Activated CD4-positive, alpha-beta T cell treated with anti-CD3 and anti-CD28 coated beads, Interleukin-2, Interleukin-6, amounts not matched to agents 100 ng/mL and 50 ng/mL, durations not matched to agents 16 hours and 8 hours (primary cell): ENCODE data around the gene UBL5.
"Not testable (repeated sequence)": the region's sequence is repeated elsewhere in the genome, so short reads cannot be mapped to it uniquely, and the experiment has no call there.

ENCODE experiments used
- DNase-seq: peaks from one replicate; pipeline ENCODE4 v3.0.0-alpha.2; 2020

Gene UBL5

DNA sequence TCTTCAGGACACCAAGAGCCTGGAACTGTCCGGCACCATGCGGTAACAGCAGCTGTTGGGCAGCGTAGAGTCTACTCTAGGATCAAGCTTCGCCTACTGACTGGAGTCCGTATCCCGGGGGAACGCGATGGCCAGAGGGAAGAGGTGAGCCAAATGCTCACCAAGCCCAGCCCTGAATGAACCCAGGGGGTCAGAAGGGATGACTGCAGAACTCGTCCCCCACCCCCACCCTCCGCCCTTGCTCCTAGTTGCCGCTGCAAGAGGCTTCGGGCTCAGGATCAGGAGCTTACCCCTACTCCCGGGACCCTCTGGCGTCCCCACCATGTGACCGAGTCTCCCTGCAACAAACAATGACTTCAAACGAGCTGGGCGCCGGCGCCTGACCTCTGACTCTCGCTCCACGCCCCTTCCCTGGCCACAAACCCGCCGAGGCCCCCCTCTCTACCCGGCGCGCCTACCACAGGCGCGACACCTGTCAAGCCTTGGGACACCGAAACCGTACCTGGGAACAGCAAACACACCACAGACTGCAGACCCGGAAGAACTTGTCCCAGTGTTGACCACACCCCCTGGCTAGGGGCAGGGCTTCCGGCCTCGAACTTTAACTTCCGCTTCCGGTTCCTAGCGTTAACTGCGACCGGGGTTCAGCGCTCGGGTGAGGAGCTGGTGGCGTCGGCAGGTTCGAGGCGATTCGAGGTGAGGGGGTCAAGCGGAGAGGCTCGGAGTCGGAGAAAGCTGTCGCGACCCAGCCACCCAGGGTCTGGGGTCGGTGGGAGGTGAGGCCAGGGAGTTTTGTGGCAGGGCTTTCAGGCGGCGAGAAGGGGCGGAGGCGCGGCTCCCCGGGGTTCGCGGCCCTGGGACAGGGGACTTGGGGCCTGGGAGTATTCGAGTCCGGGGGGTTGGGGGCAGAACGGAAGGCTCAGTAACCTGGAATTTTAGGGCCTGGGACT, at the start of gene UBL5:
Gene UBL5 (plus strand): TSS at position 630 of the 950 bp plus-strand sequence. CDS start 420 bp downstream, outside the sequence.
- peak; percentile 95 for DNase-seq

DNA sequence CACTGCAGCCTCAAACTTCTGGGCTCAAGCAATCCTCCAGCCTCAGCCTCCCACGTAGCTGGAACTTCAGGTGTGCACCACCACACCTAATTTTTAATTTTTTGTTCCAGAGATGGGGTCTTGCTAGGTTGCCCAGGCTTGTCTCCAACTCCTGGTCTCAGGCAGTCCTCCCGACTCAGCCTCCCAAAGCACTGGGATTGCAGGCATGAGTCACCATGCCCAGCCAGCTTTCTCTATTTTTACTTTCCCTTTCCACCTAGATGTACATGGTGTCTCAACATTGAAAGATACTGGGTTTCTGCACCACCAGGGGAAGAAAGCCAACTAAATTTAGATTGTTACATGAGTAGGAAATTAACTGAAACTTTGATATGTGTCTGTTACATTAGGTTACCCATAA, 45.4 kb upstream of the UBL5 start:
- DNase-seq: no peak

DNA sequence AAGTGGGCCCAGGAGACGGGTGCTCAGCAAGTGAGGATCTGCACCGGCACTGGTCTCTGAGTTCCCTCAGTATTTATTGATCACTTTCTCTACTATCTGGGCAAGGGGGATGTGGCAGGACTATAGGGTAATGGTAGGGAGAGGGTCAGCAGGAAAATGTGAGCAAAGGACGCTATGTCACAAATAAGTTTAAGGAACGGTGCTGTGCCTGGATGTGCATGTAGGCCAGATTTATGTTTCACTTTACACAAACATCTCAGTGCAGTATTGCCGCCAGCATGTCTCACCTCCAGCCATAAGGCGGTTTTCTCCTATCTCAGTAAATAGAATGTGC, 43.6 kb upstream of the UBL5 start:
- DNase-seq: not testable (repeated sequence)

DNA sequence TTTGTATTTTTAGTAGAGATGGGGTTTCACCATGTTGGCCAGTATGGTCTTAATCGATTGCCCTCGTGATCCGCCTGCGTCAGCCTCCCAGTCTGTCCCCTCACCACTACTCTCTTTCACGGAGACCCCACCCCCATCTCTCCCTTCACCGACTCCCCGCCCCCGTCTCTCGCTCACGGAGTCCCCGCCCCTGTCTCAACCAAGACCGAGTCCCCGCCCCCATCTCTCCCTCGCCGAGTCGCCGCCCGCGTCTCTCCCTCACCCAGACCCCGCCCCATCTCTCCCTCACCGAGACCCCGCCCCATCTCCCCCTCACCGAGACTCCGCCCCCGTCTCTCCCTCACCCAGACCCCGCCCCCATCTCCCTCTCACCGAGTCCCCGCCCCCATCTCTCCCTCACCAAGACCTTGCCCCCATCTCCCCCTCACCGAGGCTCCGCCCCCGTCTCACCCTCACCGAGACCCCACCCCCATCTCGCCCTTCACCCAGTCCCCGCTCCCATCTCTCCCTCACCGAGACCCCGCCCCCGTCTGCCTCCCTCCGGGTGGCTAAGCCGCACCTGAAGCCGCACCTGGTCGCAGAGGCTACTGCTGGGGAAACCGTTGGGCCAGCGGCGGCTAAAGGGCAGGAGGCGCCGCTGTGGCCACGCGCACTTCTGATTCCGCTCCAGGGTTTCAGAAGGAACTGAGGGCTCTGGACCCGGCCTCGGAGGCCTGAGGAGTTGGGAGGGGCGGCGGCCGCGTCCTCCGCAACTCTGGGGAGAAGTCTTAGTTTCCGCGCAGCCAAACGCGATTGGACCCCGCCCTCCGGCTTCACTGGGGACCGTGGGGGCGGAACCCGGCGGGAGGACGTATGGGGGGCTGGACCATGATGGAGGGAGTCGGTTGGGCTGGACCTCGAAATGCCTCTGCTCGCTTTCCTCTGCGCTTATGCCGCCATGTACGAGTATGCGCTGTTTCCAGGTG, 42.1 kb upstream of the UBL5 start:
- peak; percentile 95 for DNase-seq

DNA sequence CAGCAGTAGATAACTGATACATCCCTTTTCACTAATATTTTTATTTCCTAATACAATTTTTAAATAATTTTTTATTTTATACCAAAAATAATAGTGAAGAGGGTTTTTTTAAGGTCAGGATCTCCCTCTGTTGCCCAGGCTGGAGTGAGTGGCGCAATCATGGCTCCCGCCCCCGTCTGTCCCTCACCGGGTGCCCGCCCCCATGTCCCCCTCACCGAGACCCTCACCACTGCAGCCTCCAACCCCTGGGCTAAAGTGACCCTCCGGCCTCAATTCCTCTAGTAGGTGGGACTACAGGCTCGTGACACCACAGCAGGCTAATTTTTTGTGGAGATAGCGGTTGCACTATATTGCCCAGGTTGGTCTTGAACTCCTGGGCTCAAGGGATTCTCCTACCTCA, 41.4 kb upstream of the UBL5 start:
- DNase-seq: no peak

DNA sequence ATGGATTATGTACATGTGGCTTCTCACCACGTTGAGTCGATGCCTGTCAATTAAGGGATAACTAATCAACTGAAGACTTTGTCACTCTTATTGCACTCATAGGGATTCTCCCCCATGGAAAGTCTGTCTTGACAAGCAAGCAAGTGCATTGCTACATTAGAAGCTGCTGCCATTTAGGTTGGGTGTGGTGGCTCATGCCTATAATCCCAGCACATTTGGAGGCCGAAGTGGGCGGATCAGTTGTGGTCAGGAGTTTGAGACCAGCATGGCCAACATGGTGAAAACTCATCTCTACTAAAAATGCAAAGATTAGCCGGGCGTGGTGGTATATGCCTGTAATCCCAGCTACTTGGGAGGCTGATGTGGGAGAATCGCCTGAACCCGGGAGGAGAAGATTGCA, 40.9 kb upstream of the UBL5 start:
- DNase-seq: no peak

DNA sequence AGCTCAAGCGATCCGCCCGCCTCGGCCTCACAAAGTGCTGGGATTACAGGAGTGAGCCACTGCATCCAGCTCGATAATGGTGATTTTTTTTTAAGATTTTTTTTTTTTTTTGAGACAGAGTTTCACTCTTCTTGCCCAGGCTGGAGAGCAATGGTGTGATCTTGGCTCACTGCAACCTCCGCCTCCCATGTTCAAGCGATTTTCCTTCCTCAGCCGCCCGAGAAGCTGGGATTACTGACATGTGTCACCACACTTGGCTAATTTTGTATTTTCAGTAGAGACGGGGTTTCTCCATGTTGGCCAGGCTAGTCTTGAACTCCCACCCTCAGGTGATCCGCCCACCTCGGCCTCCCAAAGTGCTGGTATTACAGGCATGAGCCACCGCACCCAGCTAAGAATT, 39.1 kb upstream of the UBL5 start:
- not testable (repeated sequence) for DNase-seq

DNA sequence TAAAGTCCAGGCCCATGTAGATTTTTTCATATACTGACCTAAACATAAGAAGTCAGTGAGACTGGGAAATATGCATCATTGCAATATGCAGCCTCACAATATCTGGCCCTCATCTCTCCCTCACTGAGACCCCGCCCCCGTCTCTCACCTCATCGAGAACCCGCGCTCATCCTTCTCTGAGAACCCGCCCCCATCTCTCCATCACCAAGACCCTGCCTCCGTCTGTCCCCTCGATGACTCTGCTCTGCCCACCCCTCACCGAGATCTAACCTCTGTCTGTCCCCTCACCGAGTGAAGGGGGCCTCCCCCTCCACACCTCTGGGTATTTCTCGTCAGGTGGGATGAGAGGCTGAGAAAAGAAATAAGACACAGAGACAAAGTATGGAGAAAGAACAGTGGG, 38.7 kb upstream of the UBL5 start:
- DNase-seq: no peak

DNA sequence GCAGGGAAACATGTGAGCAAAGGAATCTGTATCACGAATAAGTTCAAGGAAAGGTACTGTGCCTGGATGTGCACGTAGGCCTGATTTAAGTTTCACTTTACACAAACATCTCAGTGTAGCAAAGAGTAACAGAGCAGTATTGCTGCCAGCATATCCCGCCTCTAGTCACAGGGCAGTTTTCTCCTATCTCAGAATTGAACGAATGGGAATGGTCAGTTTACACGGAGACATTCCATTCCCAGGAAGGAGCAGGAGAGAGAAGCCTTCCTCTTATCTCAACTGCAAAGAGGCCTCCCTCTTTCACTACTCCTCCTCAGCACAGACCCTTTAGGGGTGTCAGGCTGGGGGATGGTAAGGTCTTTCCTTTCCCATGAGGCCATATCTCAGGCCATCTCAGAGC, 38.1 kb upstream of the UBL5 start:
- DNase-seq: not testable (repeated sequence)

DNA sequence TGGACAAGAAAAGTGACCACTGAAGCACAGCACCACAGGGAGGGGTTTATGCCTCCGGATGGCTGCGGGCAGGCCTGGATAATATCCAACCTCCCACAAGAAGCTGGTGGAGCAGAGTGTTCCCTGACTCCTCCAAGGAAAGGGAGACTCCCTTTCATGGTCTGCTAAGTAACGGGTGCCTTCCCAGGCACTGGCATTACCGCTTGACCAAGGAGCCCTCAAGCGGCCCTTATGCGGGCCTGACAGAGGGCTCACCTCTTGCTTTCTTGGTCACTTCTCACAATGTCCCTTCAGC, 36.7 kb upstream of the UBL5 start:
- DNase-seq: not testable (repeated sequence)

DNA sequence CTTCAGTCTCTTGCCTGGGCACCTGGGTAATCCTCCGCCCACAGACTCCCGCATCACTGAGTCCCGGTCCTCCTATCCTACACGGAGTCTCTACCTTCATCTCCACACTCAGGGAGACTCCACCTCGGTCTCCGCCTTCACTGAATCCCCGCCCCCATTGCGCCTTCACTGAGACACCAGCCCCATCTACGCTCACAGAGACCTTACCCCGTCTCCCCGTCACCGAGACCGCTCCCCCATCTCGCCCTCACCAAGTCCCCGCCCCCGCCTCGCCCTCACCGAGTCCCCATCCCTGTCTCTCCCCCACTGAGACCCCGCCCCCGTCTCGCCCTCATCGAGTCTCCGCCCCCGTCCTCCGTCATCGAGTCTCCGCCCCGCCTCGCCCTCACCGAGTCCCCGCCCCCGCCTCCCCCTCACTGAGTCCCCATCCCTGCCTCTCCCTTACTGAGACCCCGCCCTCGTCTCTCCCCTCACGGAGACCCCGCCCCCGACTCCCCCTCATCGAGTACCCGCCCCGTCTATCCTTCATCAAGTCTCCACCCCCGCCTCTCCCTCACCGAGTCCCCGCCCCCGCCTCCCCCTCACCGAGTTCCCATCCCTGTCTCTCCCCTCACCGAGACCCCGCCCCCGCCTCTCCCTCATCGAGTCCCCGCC, 36.0 kb upstream of the UBL5 start:
- DNase-seq: peak; percentile 90

DNA sequence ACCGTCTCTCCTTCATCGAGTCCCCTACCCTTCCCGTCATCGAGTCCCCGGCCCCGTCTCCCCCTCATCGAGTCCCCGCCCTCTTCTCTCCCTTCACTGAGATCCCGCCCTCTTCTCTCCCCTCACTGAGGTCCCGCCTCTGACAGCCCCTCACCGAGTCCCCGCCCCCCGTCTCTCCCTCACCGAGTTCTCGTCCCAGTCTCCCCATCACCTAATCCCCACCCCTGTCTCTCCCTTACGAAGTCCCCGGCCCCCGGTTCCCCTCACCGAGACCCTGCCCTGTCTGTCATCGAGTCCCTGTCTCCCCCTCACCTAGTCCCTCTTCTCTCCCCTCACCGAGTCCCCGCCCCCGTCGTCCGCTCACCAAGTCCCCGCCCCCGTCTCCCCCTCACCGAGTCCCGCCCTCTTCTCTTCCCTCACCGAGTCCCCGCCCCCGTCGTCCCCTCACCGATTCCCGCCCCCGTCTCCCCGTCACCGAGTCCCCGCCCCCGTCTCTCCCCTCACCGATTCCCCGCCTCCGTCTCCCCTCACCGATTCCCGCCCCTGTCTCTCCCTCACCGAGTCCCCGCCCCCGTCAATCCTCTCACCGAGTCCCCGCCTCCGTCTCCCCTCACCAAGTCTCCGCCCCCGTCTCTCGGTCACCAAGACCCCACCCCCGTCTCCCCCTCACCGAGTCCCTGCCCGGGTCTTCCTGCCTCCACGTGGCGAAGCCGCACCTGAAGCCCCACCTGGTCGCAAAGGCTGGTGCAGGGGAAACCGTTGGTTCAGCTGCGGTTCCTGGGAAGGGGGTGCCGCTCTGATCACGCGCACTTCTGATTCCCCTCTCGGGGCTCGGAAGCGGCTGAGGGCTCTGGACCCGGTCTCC, 35.3 kb upstream of the UBL5 start:
- DNase-seq: peak; percentile 86

DNA sequence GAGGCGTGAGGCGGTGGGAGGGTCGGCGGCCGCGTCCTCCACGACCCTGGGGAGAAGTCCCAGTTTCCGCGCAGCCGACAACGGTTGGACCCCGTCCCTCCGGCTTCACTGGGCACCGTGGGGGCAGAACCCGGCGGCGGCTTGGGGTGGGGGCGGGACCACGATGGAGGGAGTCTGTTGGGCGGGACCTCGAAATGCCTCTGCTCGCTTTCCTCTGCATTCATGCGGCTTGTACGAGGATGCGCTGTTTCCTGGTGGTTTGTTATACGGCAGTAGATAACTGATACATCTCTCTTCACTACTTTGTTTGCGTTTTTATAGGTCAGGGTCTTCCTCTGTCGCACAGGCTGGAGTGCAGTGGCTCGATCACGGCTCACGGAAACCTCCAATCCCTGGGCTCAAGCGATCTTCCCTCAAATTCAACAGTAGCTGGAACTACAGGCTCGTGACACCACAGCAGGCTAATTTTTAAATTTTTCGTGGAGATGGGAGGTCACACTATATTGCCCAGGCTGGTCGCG, 34.6 kb upstream of the UBL5 start:
- DNase-seq: peak; percentile 56

DNA sequence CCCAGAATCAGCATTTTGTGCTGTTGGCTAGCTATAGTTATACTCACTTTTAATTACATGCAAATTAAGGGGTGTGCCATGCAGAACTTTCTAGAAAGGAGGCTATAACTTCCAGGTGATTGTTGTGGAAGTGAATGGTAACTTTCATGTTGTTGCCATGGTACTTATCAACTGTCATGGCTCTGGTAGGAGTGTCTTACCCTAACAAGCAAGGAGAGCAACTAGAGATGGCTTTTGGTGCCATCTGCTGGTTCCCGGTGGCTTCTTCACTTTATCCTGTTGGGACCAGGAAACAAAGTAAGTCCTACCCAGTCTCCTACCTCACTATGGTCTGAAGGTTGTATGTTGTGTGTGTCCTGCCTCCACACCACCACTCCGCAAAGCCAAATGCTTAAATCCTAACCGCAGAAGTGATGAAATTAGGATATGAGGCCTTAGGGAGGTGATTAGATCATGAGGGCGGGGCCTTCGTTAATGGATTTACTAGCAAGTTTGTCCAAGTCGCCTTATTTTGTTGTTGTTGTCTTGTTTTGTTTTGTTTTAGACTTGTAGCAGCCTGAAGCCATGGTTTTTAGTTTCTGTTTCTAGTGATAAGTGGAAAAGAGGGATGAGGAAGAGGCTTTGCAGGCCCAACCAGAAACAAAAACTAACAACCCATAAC, 31.5 kb upstream of the UBL5 start:
- DNase-seq: peak; percentile 87

DNA sequence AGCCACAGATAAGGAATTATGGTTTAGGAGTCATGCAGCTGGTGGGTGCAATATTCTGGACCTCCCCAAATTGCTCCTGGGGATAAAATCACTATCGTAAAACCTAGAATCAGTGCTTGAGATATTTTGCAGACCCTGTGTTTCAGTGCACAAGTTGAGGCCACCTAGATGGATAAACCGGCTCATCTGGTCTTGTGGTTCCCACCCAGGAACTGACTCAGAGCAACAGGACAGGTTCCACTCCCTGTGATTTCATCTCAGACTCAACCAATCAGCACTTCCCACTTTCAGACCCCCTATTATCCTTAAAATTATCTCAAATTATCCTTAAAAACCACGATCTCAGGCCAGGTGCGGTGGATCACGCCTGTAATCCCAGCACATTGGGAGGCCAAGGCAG, 29.8 kb upstream of the UBL5 start:
- no peak for DNase-seq

DNA sequence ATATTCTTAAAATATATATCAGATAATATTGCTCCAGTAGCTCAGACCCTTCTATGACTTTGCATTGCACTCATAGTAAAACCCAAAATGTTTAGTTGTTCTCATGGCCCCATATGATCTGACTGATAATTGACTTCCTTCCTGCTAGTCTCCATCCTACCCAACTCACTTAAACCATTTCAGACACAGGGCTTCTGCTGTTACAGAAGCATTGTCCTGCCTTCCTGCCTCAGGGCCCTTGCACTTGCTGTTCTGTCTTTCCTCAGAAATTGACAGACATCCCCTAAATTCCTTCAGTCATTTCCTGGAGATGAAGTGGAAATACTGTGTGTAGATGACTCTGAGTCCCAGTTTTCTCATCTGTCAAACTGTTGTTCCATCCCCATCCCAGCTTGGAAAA, 28.6 kb upstream of the UBL5 start:
- peak; percentile 26 for DNase-seq

DNA sequence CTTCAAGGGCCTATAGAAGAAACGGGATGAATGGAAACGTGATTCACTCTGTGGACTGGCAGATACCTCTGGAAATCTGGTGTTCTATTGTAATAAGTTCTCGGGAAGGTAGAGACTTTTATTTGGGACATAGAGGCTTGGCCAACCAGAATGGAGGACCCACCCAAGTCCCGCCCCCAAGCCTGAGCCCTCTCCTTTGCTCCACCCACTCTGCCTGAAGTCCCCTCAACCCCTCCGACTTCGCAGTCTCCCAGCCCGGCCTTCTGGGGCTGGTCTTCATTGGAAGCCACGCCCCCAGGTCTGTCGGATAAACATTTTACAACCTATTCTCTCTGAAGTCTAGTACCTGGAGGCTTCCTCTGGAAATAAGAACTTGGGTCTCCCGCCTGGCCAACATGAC, 25.7 kb upstream of the UBL5 start:
- no peak for DNase-seq

DNA sequence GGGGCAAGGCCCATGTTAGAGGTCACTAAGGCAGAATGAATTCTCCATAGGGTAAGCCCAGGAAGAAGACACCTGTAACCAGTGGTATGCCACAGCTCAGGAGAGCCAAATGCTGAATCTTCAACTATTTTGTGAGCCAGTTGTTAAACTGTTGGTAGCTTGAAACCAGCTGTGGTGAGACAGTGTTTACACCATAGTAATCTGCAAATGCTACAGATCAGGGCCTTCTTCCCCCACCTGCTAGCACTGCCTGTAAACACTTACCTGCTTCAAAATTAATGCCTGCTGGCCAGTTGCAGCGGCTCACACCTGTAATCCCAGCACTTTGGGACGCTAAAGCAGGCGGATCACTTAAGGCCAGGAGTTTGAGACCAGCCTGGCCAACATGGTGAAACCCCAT, 20.9 kb upstream of the UBL5 start:
- no peak for DNase-seq

DNA sequence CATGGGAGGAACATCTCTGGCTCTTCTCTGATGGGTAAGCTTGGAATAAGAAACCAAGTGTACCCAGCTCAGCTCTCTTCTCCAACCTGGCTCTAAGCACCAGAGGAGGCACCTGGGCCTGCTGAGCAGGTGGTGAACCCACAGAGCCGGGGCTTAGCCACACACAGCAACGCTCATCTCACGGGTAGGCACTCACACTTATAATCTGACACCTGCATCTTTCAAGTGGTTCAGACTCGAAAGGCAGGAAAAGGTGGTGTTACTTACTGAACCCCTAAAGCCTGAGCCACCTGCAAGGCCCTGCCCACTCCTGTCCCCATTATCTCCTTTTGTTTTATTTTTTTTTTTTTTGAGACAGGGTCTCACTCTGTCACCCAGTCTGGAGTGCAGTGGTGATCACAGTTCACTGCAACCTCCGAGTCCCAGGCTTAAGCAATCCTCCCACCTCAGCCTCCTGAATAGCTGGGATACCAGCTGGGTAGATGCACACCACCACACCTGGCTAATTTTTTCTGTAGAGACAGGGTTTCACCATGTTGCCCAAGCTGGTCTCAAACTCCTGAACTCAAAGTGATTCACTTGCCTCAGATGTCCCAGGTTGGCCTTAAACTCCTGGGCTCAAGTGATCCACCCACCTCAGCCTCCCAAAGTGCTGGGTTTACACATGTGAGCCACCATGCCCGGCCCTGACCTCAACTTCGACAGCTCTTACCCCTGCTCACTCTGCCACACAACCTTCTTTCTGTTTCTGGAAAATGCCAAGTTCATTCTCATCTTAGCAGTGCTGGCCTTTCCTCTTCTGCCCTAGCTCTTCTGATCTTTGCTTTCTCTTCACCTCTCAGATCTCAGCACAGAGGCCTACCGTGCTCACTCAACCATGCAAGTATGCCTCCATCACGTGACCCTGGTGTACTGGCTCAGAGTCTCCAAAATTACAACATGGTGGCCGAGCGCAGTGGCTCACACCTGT, 18.6 kb upstream of the UBL5 start:
- DNase-seq: no peak

DNA sequence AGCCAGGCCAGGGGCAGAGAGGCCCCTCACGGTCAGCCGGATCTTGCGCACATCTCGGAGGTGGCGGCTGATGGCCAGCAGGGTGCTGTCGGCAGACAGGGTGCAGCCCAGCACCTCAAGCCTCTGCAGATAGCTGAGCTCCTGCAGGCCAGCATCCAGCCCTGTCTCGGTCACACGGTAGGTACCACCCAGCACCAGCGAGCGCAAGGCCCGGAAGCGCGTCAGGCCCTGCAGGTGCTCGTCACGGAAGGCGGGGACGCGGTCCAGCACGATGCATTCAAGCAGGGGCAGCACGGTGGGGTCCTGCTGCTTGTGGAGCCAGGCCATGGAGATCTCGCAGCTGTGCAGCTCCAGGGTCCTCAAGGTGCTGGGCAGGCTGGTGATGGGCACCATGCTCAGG, 16.6 kb upstream of the UBL5 start:
- DNase-seq: no peak
